HCT116 (cell line): Measurements from ENCODE around the gene RBMS1. TPM values are rescaled to one million over a fixed set of nuclear protein-coding genes. Genes with fewer than 3 reads are reported as not detected.

Experiments used
- ATAC-seq: fragments of 200-7000 bp; cut with Tn5 transposase; 2 replicates; pipeline ENCODE4 v1.9.1; 2020; ENCODE audit warnings: mild to moderate bottlenecking, moderate library complexity
- BruUV-seq: library from RNA; stranded (reverse); fragments of 400-500 nt; replicated peaks from 2 replicates; lab custom pipeline; 2021; lab: Mats Ljungman, UMichigan
- CTCF ChIA-PET: fragments of 300-600 bp; sonication (Branson Sonifier 250); formaldehyde crosslinking; loops from one replicate; lab custom pipeline; 2021; ENCODE audit warnings: antibody characterized with exemption; lab: Charles Lee
- POLR2A ChIA-PET: fragments of 300-600, 350-600 bp; sonication (Branson Sonifier 250); formaldehyde crosslinking; loops from one replicate; lab custom pipeline; 2021; ENCODE audit warnings: antibody characterized with exemption; lab: Charles Lee
- RAD21 ChIA-PET, 2 experiments: fragments of 300-600 bp; sonication (Branson Sonifier 250); formaldehyde crosslinking; loops; one replicate each; lab custom pipeline; 2023; ENCODE audit warnings: low total read pairs in 2 of 2; ENCODE audit not compliant: uncharacterized antibody in 2 of 2, unreplicated experiment in 2 of 2, low non-redundant PET in 1 of 2; lab: Charles Lee
- DNase-seq: peaks from one replicate; pipeline ENCODE4 v3.0.0-alpha.2; 2010; ENCODE audit warnings: low read depth, low spot score
- H2AFZ ChIP-seq: fragments of 200-600 bp; shearing (Covaris generic), sonication (generic); 2 replicates; pipeline ENCODE4 v1.6.1; 2017; ENCODE audit warnings: low read depth, mixed run types, mixed read lengths, antibody characterized with exemption, low read length; ENCODE audit not compliant: poor library complexity, severe bottlenecking
- H3K27ac ChIP-seq: 2 replicates; pipeline ENCODE4 v1.5.1; 2012; ENCODE audit warnings: low read depth, low read length
- H3K27me3 ChIP-seq: fragments of 200-600 bp; sonication (generic); 2 replicates; pipeline ENCODE4 v1.6.1; 2016; ENCODE audit warnings: mixed run types, low read length, mixed read lengths; ENCODE audit not compliant: insufficient read depth
- H3K36me3 ChIP-seq, 2 experiments: fragments of 200-500 bp in 1 of 2; fragments of 200-600 bp in 1 of 2; sonication (Bioruptor generic) in 1 of 2; sonication (generic) in 1 of 2; 2 replicates each; pipeline versions ENCODE4 v1.5.1 to v1.6.1; 2014 to 2016; ENCODE audit warnings: low read length in 2 of 2, inconsistent platforms in 1 of 2, mixed read lengths in 1 of 2, mixed run types in 1 of 2; ENCODE audit not compliant: insufficient read depth in 2 of 2, control insufficient read depth in 1 of 2
- H3K4me1 ChIP-seq, 2 experiments: fragments of 200-600 bp in 1 of 2; sonication (generic) in 1 of 2; 2 replicates each; pipeline versions ENCODE4 v1.5.1 to v1.6.1; 2012 to 2017; ENCODE audit warnings: low read length in 2 of 2, inconsistent platforms in 1 of 2, mild to moderate bottlenecking in 1 of 2, mixed read lengths in 1 of 2, mixed run types in 1 of 2, moderate library complexity in 1 of 2; ENCODE audit not compliant: insufficient read depth in 2 of 2, control insufficient read depth in 1 of 2
- H3K4me2 ChIP-seq: fragments of 200-600 bp; sonication (generic); 2 replicates; pipeline ENCODE4 v1.6.1; 2017; ENCODE audit warnings: mixed run types, low read length, mixed read lengths
- H3K4me3 ChIP-seq, 2 experiments: fragments of 200-600 bp in 1 of 2; sonication (generic) in 1 of 2; replicated peaks in 1 of 2; 2 replicates each; pipeline ENCODE4 v1.5.1; 2011 to 2016; ENCODE audit warnings: low read length in 2 of 2, control low read depth in 1 of 2, low read depth in 1 of 2, mild to moderate bottlenecking in 1 of 2, mixed read lengths in 1 of 2, mixed run types in 1 of 2
- H3K79me2 ChIP-seq: fragments of 200-600 bp; sonication (generic); 2 replicates; pipeline ENCODE4 v1.6.1; 2017; ENCODE audit warnings: mild to moderate bottlenecking, mixed run types, low read length, moderate library complexity, mixed read lengths; ENCODE audit not compliant: insufficient read depth
- H3K9ac ChIP-seq: fragments of 200-600 bp; sonication (generic); 2 replicates; pipeline ENCODE4 v1.6.1; 2016; ENCODE audit warnings: low read length, mixed read lengths
- H3K9me2 ChIP-seq: fragments of 200-600 bp; sonication (generic), shearing (Covaris generic); 2 replicates; pipeline ENCODE4 v1.6.1; 2017; ENCODE audit warnings: mixed run types, mild to moderate bottlenecking, moderate library complexity; ENCODE audit not compliant: insufficient read depth
- H3K9me3 ChIP-seq, 2 experiments: fragments of 200-500 bp in 1 of 2; fragments of 200-600 bp in 1 of 2; sonication (Bioruptor generic) in 1 of 2; sonication (generic) in 1 of 2; 2 replicates each; pipeline ENCODE4 v1.6.1; 2014 to 2017; ENCODE audit warnings: low read length in 2 of 2, mixed read lengths in 2 of 2, inconsistent platforms in 1 of 2, low read depth in 1 of 2, mild to moderate bottlenecking in 1 of 2, mixed run types in 1 of 2, moderate library complexity in 1 of 2; ENCODE audit not compliant: control insufficient read depth in 1 of 2, insufficient read depth in 1 of 2
- H4K20me1 ChIP-seq: fragments of 200-600 bp; sonication (generic), shearing (Covaris generic); 2 replicates; pipeline ENCODE4 v1.6.1; 2017; ENCODE audit warnings: mixed run types, mild to moderate bottlenecking, moderate library complexity; ENCODE audit not compliant: insufficient read depth
- CBX3 ChIP-seq: IDR thresholded peaks from 2 replicates; pipeline ENCODE4 v1.6.1; 2012; ENCODE audit warnings: low read depth
- CEBPB ChIP-seq: IDR thresholded peaks from 2 replicates; pipeline ENCODE4 v1.6.1; 2012; ENCODE audit warnings: low read depth
- CTCF ChIP-seq, 3 experiments: fragments of 200-600 bp in 1 of 3; sonication (generic) in 1 of 3; IDR thresholded peaks in 2 of 3; conservative IDR thresholded peaks in 1 of 3; 2 replicates each; pipeline ENCODE4 v1.5.1; 2012 to 2017; ENCODE audit warnings: low read depth in 2 of 3, low read length in 2 of 3, antibody characterized with exemption in 1 of 3, borderline replicate concordance in 1 of 3, control low read depth in 1 of 3, mild to moderate bottlenecking in 1 of 3, mixed read lengths in 1 of 3, mixed run types in 1 of 3, moderate library complexity in 1 of 3; ENCODE audit not compliant: insufficient read depth in 1 of 3
- EZH2 ChIP-seq: fragments of 200-600 bp; sonication (generic); IDR thresholded peaks from 2 replicates; pipeline ENCODE4 v1.6.1; 2017; ENCODE audit warnings: antibody characterized with exemption, mixed run types
- FOSL1 ChIP-seq: IDR thresholded peaks from 2 replicates; pipeline ENCODE4 v1.6.1; 2012; ENCODE audit warnings: low read depth
- JUND ChIP-seq: IDR thresholded peaks from 2 replicates; pipeline ENCODE4 v1.6.1; 2012
- POLR2AphosphoS5 ChIP-seq: IDR thresholded peaks from 2 replicates; pipeline ENCODE4 v1.6.1; 2011; ENCODE audit warnings: mild to moderate bottlenecking, low read depth, low read length, moderate library complexity
- RAD21 ChIP-seq: IDR thresholded peaks from 2 replicates; pipeline ENCODE4 v1.6.1; 2012; ENCODE audit warnings: low read depth, mild to moderate bottlenecking
- TCF7L2 ChIP-seq: IDR thresholded peaks from 2 replicates; pipeline ENCODE4 v1.7.0; 2011; ENCODE audit warnings: borderline replicate concordance, inconsistent platforms; ENCODE audit not compliant: insufficient read depth, insufficient read length; ENCODE audit errors: extremely low read depth
- YY1 ChIP-seq: IDR thresholded peaks from 2 replicates; pipeline ENCODE4 v1.6.1; 2011; ENCODE audit warnings: low read length, low read depth, moderate library complexity, mild to moderate bottlenecking; ENCODE audit not compliant: insufficient replicate concordance; ENCODE audit errors: extremely low read depth
- ZBTB33 ChIP-seq: IDR thresholded peaks from 2 replicates; pipeline ENCODE4 v1.6.1; 2011; ENCODE audit warnings: mild to moderate bottlenecking, low read length, moderate library complexity; ENCODE audit not compliant: insufficient replicate concordance; ENCODE audit errors: extremely low read depth
- intact Hi-C: fragments of 100-400 bp; cut with micrococcal nuclease; formaldehyde crosslinking; loops from 2 replicates; pipeline ENCODE4 v1.10.0; 2022
- total RNA-seq: library from RNA; stranded (reverse); gene quantifications from one replicate; pipeline ENCODE4 v1.2.1, GENCODE V29; 2021; ENCODE audit not compliant: unreplicated experiment
- TF ChIP-seq, protein P1 (sequence below): IDR thresholded peaks from 2 replicates; pipeline ENCODE4 v1.6.1; 2012

RBMS1 gene
- total RNA-seq, 1 experiment from 2014 or later = 17.6 TPM

- Histone ChIP-seq H3K9ac (no peak overlapping the region), H3K79me2 (no peaks in the 10 kb centered on the region), H3K4me1 (no peaks in the 10 kb centered on the region), H3K36me3 (no peaks in the 10 kb centered on the region), H4K20me1 (no peaks in the 10 kb centered on the region), H2AFZ (no peak overlapping the region), H3K9me2 (no peaks in the 10 kb centered on the region; the same call in 1 of the 2 replicates), H3K27me3 (no peaks in the 10 kb centered on the region), H3K27ac (no peak overlapping the region), H3K4me2 (no peak overlapping the region), H3K4me3 (no peak overlapping the region), H3K9me3 (no peaks in the 10 kb centered on the region)
- ChIA-PET RAD21 (no interaction called here), CTCF (no interaction called here), POLR2A (no interaction called here)
- no peak for ATAC-seq
- intact Hi-C loops = no loop called here
- no peak for TF ChIP-seq JUND
- TF ChIP-seq POLR2AphosphoS5 = no peak
- no peak for TF ChIP-seq CEBPB
- no peak for TF ChIP-seq YY1
- no peak for TF ChIP-seq ZBTB33
- no peak for TF ChIP-seq RAD21
- TF ChIP-seq, protein P1, sequence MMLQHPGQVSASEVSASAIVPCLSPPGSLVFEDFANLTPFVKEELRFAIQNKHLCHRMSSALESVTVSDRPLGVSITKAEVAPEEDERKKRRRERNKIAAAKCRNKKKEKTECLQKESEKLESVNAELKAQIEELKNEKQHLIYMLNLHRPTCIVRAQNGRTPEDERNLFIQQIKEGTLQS = no peak
- TF ChIP-seq CBX3 = no peak
- no peak for TF ChIP-seq CTCF (IDR thresholded peaks at IDR 0.05 in 2 of 3, conservative IDR thresholded peaks at IDR 0.05 in 1 of 3; ENCODE audit: borderline replicate concordance in 1 of 3, insufficient read depth in 1 of 3, low read depth in 2 of 3, low read length in 2 of 3)
- TF ChIP-seq FOSL1 = no peak
- TF ChIP-seq EZH2 = no peak
- no peak for TF ChIP-seq TCF7L2
- BruUV-seq = no TSS peak
- DNase-seq = no peak
These were observed 45.1 kb upstream of the RBMS1 start for GRCh38 chr2:160538559-160539355.
